GM18861 (cell line): ENCODE results near the gene NEURL4.

ENCODE experiments used
- ATAC-seq: cut with Tn5 transposase; IDR thresholded peaks from one replicate; pipeline ENCODE4 v1.9.1; 2021; ENCODE audit not compliant: unreplicated experiment

The NEURL4 gene

GRCh38 chr17:7306911-7307685 is 22.0 kb downstream of the NEURL4 start, which contains the start of gene EIF5A:
Gene EIF5A (plus strand): TSS chr17:7307628. CDS start chr17:7309636, 2,008 bp downstream.
- peak; percentile 57 for ATAC-seq

GRCh38 chr17:7304179-7304578 is 25.0 kb downstream of the NEURL4 start:
- ATAC-seq: no peak

DNA sequence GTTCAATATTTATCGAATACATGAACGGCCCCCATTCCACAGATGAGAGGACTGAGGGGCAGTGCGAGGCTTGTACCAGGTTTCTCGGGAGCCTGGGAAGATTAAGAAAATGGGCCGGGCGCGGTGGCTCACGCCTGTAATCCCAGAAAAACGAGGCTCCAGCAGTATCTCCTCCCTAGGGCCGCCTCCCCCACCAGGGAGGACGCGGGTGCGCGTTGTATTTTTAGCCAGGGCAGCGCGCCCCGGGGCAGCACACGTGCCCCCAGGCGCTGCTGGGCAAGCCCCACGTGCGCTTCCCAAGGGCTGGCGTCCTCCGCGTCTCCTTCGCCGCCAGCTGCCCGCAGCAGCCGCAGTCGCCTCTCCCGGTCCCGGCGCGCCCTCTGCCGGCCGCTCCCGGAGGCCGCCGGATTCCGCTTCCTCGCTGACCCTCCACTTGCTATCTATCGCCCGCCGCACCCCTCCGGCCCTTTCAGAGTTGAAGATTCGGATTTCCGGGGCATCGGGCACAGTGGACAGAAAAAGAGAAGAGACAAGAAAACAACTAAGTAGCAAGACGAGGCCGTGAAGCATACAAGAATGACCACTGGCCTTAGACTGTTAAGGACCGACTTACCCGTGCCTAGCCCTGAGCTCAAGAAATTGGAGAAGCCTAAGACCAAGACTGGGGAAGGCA is 32.8 kb downstream of the NEURL4 start:
- no peak for ATAC-seq

DNA sequence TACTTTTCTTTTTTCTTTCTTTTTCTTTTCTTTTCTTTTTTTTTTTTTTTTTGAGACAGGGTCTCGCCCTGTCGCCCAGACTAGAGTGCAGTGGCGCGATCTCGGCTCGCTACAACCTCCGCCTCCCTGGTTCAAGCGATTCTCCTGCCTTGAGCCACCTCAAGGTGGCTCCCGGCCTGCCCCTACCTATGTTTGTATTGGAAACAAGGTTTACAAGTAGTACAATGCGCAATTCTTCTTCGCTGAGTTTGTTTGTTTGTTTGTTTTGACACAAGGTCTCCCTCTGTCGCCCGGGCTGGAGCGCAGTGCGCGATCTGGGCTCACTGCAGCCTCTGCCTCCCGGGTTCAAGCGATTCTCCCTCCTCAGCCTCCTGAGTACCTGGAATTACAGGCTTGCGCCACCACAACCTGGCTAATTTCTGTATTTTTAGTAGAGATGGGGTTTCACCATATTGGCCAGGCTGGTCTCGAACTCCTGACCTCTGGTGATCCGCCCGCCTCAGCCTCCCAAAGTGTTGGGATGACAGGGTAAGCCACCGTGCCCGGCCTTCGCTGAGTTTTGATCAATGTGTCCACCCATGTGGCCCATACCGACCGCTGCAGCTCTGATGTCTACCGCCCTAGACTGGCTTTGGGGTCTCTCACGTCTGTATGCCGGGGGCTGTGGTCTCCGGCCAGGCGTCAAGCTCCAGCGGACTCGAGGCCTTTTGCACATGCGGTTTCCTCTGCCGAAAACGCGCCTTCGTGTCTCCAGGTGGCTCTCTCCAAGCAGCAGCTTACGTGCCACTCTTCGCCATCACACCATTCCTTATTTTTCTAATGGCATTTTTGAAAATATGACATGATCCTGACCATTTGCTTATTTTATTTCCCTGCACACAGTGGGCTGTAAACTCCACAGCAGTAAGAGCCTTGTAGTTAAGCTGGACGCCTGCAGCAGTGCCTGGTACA is 33.6 kb downstream of the NEURL4 start:
- ATAC-seq: no peak

GRCh38 chr17:7294614-7295153 is 34.5 kb downstream of the NEURL4 start, which contains the start of gene YBX2:
Gene YBX2 (minus strand): TSS chr17:7294639. CDS start chr17:7294500, 139 bp downstream.
- no peak for ATAC-seq

- ATAC-seq: no peak
Observed at GRCh38 chr17:7293816-7294613, 35.1 kb downstream of the NEURL4 start.

DNA sequence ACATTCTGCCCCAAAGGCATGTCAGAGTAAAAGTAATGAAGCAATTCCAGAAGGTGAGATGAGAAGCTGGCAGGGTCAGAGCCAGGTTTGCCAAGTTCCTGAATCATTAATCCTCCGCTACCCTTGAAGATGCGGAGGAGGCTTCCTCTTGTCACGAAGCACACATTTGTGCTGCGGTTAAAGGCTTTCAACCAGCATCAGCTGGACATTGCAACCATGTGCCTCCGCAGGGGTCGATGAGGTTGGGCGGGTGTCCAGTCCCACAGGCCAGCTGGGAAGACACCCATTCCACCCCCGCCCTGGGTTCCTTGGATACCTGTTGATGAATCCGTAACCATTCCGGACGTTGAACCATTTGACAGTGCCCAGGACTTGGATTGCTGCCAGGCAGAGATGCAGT is 36.0 kb downstream of the NEURL4 start:
- no peak for ATAC-seq

DNA sequence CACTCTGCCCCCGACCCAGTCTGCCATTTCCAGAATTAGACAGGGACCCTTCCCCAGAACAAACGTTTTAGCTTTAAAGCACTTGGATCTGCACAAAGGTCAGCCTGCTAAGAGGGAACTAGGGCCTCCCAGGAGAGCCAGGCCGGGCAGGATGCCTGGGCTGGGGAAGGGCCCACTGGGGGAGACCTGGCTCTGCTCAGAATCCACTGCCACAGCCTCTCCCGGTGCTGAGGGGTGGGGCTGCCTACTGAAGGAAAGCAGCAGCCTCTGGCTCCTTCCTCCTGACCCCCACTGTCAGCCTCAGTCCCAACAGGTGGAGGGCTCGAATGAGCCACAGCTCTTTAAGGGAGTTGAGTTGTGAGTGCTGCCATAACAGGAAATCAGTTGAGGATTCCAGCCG is 36.4 kb downstream of the NEURL4 start:
- no peak for ATAC-seq

- ATAC-seq: no peak
Observed at GRCh38 chr17:7292194-7292593, 36.9 kb downstream of the NEURL4 start.

GRCh38 chr17:7290685-7291084 is 38.5 kb downstream of the NEURL4 start:
- ATAC-seq: no peak

DNA sequence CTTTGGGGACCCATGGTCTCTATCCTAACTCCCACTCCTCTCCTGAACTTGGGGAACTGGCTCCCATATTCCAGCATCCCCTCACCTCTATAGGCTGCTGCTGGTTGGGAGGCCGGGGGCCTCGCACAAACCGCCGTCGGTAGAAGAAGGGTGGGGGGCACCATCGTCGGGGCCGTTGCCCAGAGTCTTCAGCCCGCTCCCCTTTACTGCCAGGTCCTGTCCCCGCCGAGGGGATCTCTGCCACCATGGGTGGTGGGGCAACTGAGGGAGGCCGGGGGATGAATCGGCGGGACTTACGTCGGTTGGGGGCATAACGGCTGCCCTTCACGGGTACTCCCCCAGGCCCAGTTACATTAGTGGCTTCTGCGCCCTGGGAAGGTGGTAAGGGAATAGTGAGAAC is 39.0 kb downstream of the NEURL4 start:
- no peak for ATAC-seq

- ATAC-seq: no peak
Observed at GRCh38 chr17:7289256-7290032, 39.7 kb downstream of the NEURL4 start.

DNA sequence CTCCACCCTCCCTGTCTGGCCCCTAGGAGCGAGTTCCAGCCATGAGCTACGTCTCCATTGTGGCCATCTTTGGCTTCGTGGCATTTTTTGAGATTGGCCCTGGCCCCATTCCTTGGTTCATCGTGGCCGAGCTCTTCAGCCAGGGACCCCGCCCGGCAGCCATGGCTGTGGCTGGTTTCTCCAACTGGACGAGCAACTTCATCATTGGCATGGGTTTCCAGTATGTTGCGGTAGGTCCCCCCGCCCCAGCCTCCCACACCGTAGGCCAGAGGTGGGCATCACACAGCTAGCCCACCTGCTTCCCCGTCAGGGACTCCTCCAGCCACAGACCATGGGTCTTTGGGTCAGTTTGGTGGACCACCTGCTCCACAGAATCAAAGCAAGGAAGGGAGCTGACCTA is 43.5 kb downstream of the NEURL4 start:
- no peak for ATAC-seq

- no peak for ATAC-seq
Observed at GRCh38 chr17:7284911-7285310, 44.2 kb downstream of the NEURL4 start.

GRCh38 chr17:7283471-7284216 is 45.5 kb downstream of the NEURL4 start:
- ATAC-seq: no peak

- no peak for ATAC-seq
Observed at GRCh38 chr17:7282752-7283321, 46.3 kb downstream of the NEURL4 start.

DNA sequence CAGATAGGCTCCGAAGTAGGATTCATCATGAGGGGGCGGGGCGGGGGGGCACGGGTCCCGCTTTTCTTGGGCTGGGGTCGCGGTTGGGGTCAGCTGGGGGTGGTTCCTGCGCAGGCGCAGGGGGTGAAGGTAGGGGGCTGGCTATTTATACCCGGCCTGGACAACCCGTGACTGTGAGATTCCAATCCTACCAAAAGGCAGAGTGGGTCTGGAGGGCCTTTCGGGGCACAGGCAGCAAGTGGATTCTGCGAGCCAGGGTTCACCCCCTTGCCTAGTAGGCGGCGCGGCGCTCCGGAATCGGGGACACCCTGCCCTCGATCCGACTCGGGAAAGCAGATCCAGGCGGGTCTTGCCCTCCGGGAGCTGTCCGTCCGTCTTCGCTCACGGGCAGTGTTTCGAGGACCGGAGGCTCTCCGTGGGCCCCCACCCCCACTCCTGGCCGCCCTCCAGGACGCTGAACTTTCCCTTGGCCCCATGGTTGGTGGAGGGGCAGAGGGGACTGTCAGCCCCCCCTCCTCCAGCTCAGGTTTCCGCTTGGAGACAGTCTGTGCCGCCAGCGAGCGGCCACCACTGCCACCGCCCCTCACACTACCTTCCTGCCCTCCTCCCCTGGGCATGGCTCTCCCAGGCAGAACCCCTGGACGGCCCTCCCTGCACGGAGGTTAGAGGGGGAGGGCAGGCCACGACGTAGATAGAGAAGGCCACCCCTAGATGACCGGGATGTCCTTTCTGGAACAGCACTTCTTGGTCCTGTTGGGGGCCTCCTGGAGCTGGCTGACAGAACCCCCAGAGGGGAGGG is 47.0 kb downstream of the NEURL4 start:
- ATAC-seq: no peak
